ENCODE measurements around the gene ALG11. TPM values are rescaled to one million over a fixed set of nuclear protein-coding genes. Genes with fewer than 3 reads are reported as not detected.

ALG11 gene
- total RNA-seq, 3 donors from 2014 or later: 25.6 to 29.0 (median 28.1) TPM

- Histone ChIP-seq H3K9me3 (peaks cover 33 to 52% of the 10 kb centered on the region in 2 donors), H3K4me1 (no peaks in the 10 kb centered on the region), H3K36me3 (no peaks in the 10 kb centered on the region), H3K27me3 (no peaks in the 10 kb centered on the region), H3K4me3 (no peak overlapping the region), H3K27ac (no peak overlapping the region)
- intact Hi-C loops (cut with DNase I; ENCODE audit: low total_unique reads): no loop called here
- DNase-seq (ENCODE audit: low spot score in 2 of 2): no peak
- TF ChIP-seq POLR2AphosphoS5 (IDR thresholded peaks at IDR 0.05) (no peak), CTCF (IDR thresholded peaks at IDR 0.05) (no peak), POLR2A (IDR thresholded peaks at IDR 0.05) (no peak)
These were observed 58.8 kb downstream of the ALG11 start for GRCh38 chr13:52070929-52071523.

Other genes starting within 250 kb of the ALG11 start
- gene DHRS12, start 208.2 kb upstream of the ALG11 start, total RNA-seq: 10 to 100 TPM; 16.2 to 35.7 (median 16.4) TPM
- gene TMEM272, start 167.2 kb upstream of the ALG11 start, total RNA-seq: under 1 TPM in 2 of 3 donors, not detected in 1; under 0.01 to 0.16 TPM
- not detected for gene CCDC70, start 150.4 kb upstream of the ALG11 start, total RNA-seq
- gene ATP7B, start 948 bp upstream of the ALG11 start, total RNA-seq: 1 to 10 TPM; 6.9 to 9.2 (median 7.2) TPM
- gene UTP14C, start 12.3 kb downstream of the ALG11 start, total RNA-seq: 10 to 100 TPM; 17.3 to 22.2 (median 20.3) TPM
- 1 to 10 TPM in 1 of 3 donors, under 1 TPM in 2; 0.16 to 2.9 (median 0.98) TPM for gene NEK5, start 116.7 kb downstream of the ALG11 start, total RNA-seq
- 10 to 100 TPM; 12.5 to 16.8 (median 16.7) TPM for gene NEK3, start 147.2 kb downstream of the ALG11 start, total RNA-seq

Data from breast epithelium (tissue), 4 donors.